ENCODE results near the gene PPM1B. TPM values are rescaled to one million over a fixed set of nuclear protein-coding genes. Genes with fewer than 3 reads are reported as not detected.

Gene PPM1B
- total RNA-seq, 4 donors from 2014 or later: 35.1 to 72.6 (median 61.5) TPM

GRCh38 chr2:44142306-44142705 is 26.4 kb upstream of the PPM1B start:
- no peaks in the 10 kb centered on the region for H3K9me3 ChIP-seq
- no peak overlapping the region for H3K27ac ChIP-seq
- no peaks in the 10 kb centered on the region for H3K36me3 ChIP-seq
- 78 to 91% methylated on average over 1 of the region's 1 CpG for WGBS, 2 donors
- H3K27me3 ChIP-seq: no peaks in the 10 kb centered on the region
- no peaks in the 10 kb centered on the region for H3K4me1 ChIP-seq
- TF ChIP-seq CTCF (IDR thresholded peaks at IDR 0.05): no peak
- no peak for TF ChIP-seq POLR2A (IDR thresholded peaks at IDR 0.05)
- no peak for TF ChIP-seq EP300 (IDR thresholded peaks at IDR 0.05)
- DNase-seq (ENCODE audit: low spot score in 2 of 2): no peak
- H3K4me3 ChIP-seq: no peak overlapping the region

- H3K4me3 ChIP-seq: no peak overlapping the region
- H3K4me1 ChIP-seq: no peaks in the 10 kb centered on the region
- no peak for TF ChIP-seq CTCF (IDR thresholded peaks at IDR 0.05)
- TF ChIP-seq EP300 (IDR thresholded peaks at IDR 0.05): no peak
- TF ChIP-seq POLR2A (IDR thresholded peaks at IDR 0.05): no peak
- no peaks in the 10 kb centered on the region for H3K36me3 ChIP-seq
- no peak for DNase-seq (ENCODE audit: low spot score in 2 of 2)
- H3K9me3 ChIP-seq: no peaks in the 10 kb centered on the region
- no peaks in the 10 kb centered on the region for H3K27me3 ChIP-seq
- WGBS, 2 donors: 61 to 65% methylated on average over 3 of the region's 3 CpGs
- H3K27ac ChIP-seq: no peak overlapping the region
These were observed 25.0 kb upstream of the PPM1B start for GRCh38 chr2:44143701-44144100.

- H3K36me3 ChIP-seq: no peaks in the 10 kb centered on the region
- H3K27ac ChIP-seq: no peak overlapping the region
- 56 to 59% methylated on average over 1 of the region's 1 CpG for WGBS, 2 donors
- H3K4me3 ChIP-seq: no peak overlapping the region
- H3K4me1 ChIP-seq: no peaks in the 10 kb centered on the region
- no peaks in the 10 kb centered on the region for H3K9me3 ChIP-seq
- TF ChIP-seq EP300 (IDR thresholded peaks at IDR 0.05) (no peak), POLR2A (IDR thresholded peaks at IDR 0.05) (no peak), CTCF (IDR thresholded peaks at IDR 0.05) (no peak)
- DNase-seq (ENCODE audit: low spot score in 2 of 2): no peak
- H3K27me3 ChIP-seq: no peaks in the 10 kb centered on the region
These were observed 19.7 kb upstream of the PPM1B start for GRCh38 chr2:44148999-44149398.

- 77 to 87% methylated on average over 3 of the region's 3 CpGs for WGBS, 2 donors
- H3K9me3 ChIP-seq: no peaks in the 10 kb centered on the region
- TF ChIP-seq CTCF (IDR thresholded peaks at IDR 0.05) (no peak), POLR2A (IDR thresholded peaks at IDR 0.05) (no peak), EP300 (IDR thresholded peaks at IDR 0.05) (no peak)
These were observed 18.2 kb upstream of the PPM1B start for GRCh38 chr2:44150473-44150872.

GRCh38 chr2:44152865-44153669 is 15.6 kb upstream of the PPM1B start:
- TF ChIP-seq POLR2A (IDR thresholded peaks at IDR 0.05) (no peak), CTCF (IDR thresholded peaks at IDR 0.05) (no peak), EP300 (IDR thresholded peaks at IDR 0.05) (no peak)
- Histone ChIP-seq H3K27me3 (no peaks in the 10 kb centered on the region), H3K4me3 (no peak overlapping the region), H3K9me3 (no peaks in the 10 kb centered on the region), H3K36me3 (no peaks in the 10 kb centered on the region), H3K4me1 (no peaks in the 10 kb centered on the region), H3K27ac (no peak overlapping the region)
- no peak for DNase-seq (ENCODE audit: low spot score in 2 of 2)
- WGBS, 2 donors: 86 to 88% methylated on average over 8 of the region's 8 CpGs

More at GRCh38 chr2:44150473-44150872, 18.2 kb upstream of the PPM1B start:
- no peaks in the 10 kb centered on the region for H3K36me3 ChIP-seq
- H3K4me3 ChIP-seq: no peak overlapping the region
- no peaks in the 10 kb centered on the region for H3K27me3 ChIP-seq
- H3K27ac ChIP-seq: no peak overlapping the region
- H3K4me1 ChIP-seq: no peaks in the 10 kb centered on the region
- no peak for DNase-seq (ENCODE audit: low spot score in 2 of 2)
